HCT116 (cell line): ENCODE measurements around the gene S100A3. TPM values are rescaled to one million over a fixed set of nuclear protein-coding genes. Genes with fewer than 3 reads are reported as not detected.

ENCODE experiments used
- ATAC-seq: fragments of 200-7000 bp; cut with Tn5 transposase; 2 replicates; pipeline ENCODE4 v1.9.1; 2020; ENCODE audit warnings: mild to moderate bottlenecking, moderate library complexity
- BruUV-seq: library from RNA; stranded (reverse); fragments of 400-500 nt; replicated peaks from 2 replicates; lab custom pipeline; 2021; lab: Mats Ljungman, UMichigan
- CTCF ChIA-PET: fragments of 300-600 bp; sonication (Branson Sonifier 250); formaldehyde crosslinking; loops from one replicate; lab custom pipeline; 2021; ENCODE audit warnings: antibody characterized with exemption; lab: Charles Lee
- POLR2A ChIA-PET: fragments of 300-600, 350-600 bp; sonication (Branson Sonifier 250); formaldehyde crosslinking; loops from one replicate; lab custom pipeline; 2021; ENCODE audit warnings: antibody characterized with exemption; lab: Charles Lee
- RAD21 ChIA-PET, 2 experiments: fragments of 300-600 bp; sonication (Branson Sonifier 250); formaldehyde crosslinking; loops; one replicate each; lab custom pipeline; 2023; ENCODE audit warnings: low total read pairs in 2 of 2; ENCODE audit not compliant: uncharacterized antibody in 2 of 2, unreplicated experiment in 2 of 2, low non-redundant PET in 1 of 2; lab: Charles Lee
- DNase-seq: peaks from one replicate; pipeline ENCODE4 v3.0.0-alpha.2; 2010; ENCODE audit warnings: low read depth, low spot score
- H2AFZ ChIP-seq: fragments of 200-600 bp; shearing (Covaris generic), sonication (generic); 2 replicates; pipeline ENCODE4 v1.6.1; 2017; ENCODE audit warnings: low read depth, mixed run types, mixed read lengths, antibody characterized with exemption, low read length; ENCODE audit not compliant: poor library complexity, severe bottlenecking
- H3K27ac ChIP-seq: 2 replicates; pipeline ENCODE4 v1.5.1; 2012; ENCODE audit warnings: low read depth, low read length
- H3K27me3 ChIP-seq: fragments of 200-600 bp; sonication (generic); 2 replicates; pipeline ENCODE4 v1.6.1; 2016; ENCODE audit warnings: mixed run types, low read length, mixed read lengths; ENCODE audit not compliant: insufficient read depth
- H3K36me3 ChIP-seq, 2 experiments: fragments of 200-500 bp in 1 of 2; fragments of 200-600 bp in 1 of 2; sonication (Bioruptor generic) in 1 of 2; sonication (generic) in 1 of 2; 2 replicates each; pipeline versions ENCODE4 v1.5.1 to v1.6.1; 2014 to 2016; ENCODE audit warnings: low read length in 2 of 2, inconsistent platforms in 1 of 2, mixed read lengths in 1 of 2, mixed run types in 1 of 2; ENCODE audit not compliant: insufficient read depth in 2 of 2, control insufficient read depth in 1 of 2
- H3K4me1 ChIP-seq, 2 experiments: fragments of 200-600 bp in 1 of 2; sonication (generic) in 1 of 2; 2 replicates each; pipeline versions ENCODE4 v1.5.1 to v1.6.1; 2012 to 2017; ENCODE audit warnings: low read length in 2 of 2, inconsistent platforms in 1 of 2, mild to moderate bottlenecking in 1 of 2, mixed read lengths in 1 of 2, mixed run types in 1 of 2, moderate library complexity in 1 of 2; ENCODE audit not compliant: insufficient read depth in 2 of 2, control insufficient read depth in 1 of 2
- H3K4me2 ChIP-seq: fragments of 200-600 bp; sonication (generic); 2 replicates; pipeline ENCODE4 v1.6.1; 2017; ENCODE audit warnings: mixed run types, low read length, mixed read lengths
- H3K4me3 ChIP-seq, 2 experiments: fragments of 200-600 bp in 1 of 2; sonication (generic) in 1 of 2; replicated peaks in 1 of 2; 2 replicates each; pipeline ENCODE4 v1.5.1; 2011 to 2016; ENCODE audit warnings: low read length in 2 of 2, control low read depth in 1 of 2, low read depth in 1 of 2, mild to moderate bottlenecking in 1 of 2, mixed read lengths in 1 of 2, mixed run types in 1 of 2
- H3K79me2 ChIP-seq: fragments of 200-600 bp; sonication (generic); 2 replicates; pipeline ENCODE4 v1.6.1; 2017; ENCODE audit warnings: mild to moderate bottlenecking, mixed run types, low read length, moderate library complexity, mixed read lengths; ENCODE audit not compliant: insufficient read depth
- H3K9ac ChIP-seq: fragments of 200-600 bp; sonication (generic); 2 replicates; pipeline ENCODE4 v1.6.1; 2016; ENCODE audit warnings: low read length, mixed read lengths
- H3K9me2 ChIP-seq: fragments of 200-600 bp; sonication (generic), shearing (Covaris generic); 2 replicates; pipeline ENCODE4 v1.6.1; 2017; ENCODE audit warnings: mixed run types, mild to moderate bottlenecking, moderate library complexity; ENCODE audit not compliant: insufficient read depth
- H3K9me3 ChIP-seq, 2 experiments: fragments of 200-500 bp in 1 of 2; fragments of 200-600 bp in 1 of 2; sonication (Bioruptor generic) in 1 of 2; sonication (generic) in 1 of 2; 2 replicates each; pipeline ENCODE4 v1.6.1; 2014 to 2017; ENCODE audit warnings: low read length in 2 of 2, mixed read lengths in 2 of 2, inconsistent platforms in 1 of 2, low read depth in 1 of 2, mild to moderate bottlenecking in 1 of 2, mixed run types in 1 of 2, moderate library complexity in 1 of 2; ENCODE audit not compliant: control insufficient read depth in 1 of 2, insufficient read depth in 1 of 2
- H4K20me1 ChIP-seq: fragments of 200-600 bp; sonication (generic), shearing (Covaris generic); 2 replicates; pipeline ENCODE4 v1.6.1; 2017; ENCODE audit warnings: mixed run types, mild to moderate bottlenecking, moderate library complexity; ENCODE audit not compliant: insufficient read depth
- EGR1 ChIP-seq: IDR thresholded peaks from 2 replicates; pipeline ENCODE4 v1.6.1; 2012; ENCODE audit warnings: low read depth
- ELF1 ChIP-seq: IDR thresholded peaks from 2 replicates; pipeline ENCODE4 v1.6.1; 2012; ENCODE audit warnings: low read depth, borderline replicate concordance
- EZH2phosphoT487 ChIP-seq: fragments of 200-600 bp; IDR thresholded peaks from 2 replicates; pipeline ENCODE4 v1.6.1; 2018; ENCODE audit warnings: antibody characterized with exemption, borderline replicate concordance
- FOSL1 ChIP-seq: IDR thresholded peaks from 2 replicates; pipeline ENCODE4 v1.6.1; 2012; ENCODE audit warnings: low read depth
- JUND ChIP-seq: IDR thresholded peaks from 2 replicates; pipeline ENCODE4 v1.6.1; 2012
- POLR2A ChIP-seq: IDR thresholded peaks from 2 replicates; pipeline ENCODE4 v1.7.0; 2011; ENCODE audit warnings: borderline replicate concordance; ENCODE audit not compliant: insufficient read depth, insufficient read length; ENCODE audit errors: extremely low read depth
- SIN3A ChIP-seq: IDR thresholded peaks from 2 replicates; pipeline ENCODE4 v1.6.1; 2012; ENCODE audit warnings: low read depth
- SRF ChIP-seq: IDR thresholded peaks from 2 replicates; pipeline ENCODE4 v1.6.1; 2012; ENCODE audit warnings: low read depth
- TCF7L2 ChIP-seq: IDR thresholded peaks from 2 replicates; pipeline ENCODE4 v1.7.0; 2011; ENCODE audit warnings: borderline replicate concordance, inconsistent platforms; ENCODE audit not compliant: insufficient read depth, insufficient read length; ENCODE audit errors: extremely low read depth
- ZNF274 ChIP-seq: fragments of 200-500 bp; sonication (Bioruptor generic); IDR thresholded peaks from 2 replicates; pipeline ENCODE4 v1.6.1; 2014; ENCODE audit warnings: mild to moderate bottlenecking, low read depth, low read length, inconsistent platforms
- intact Hi-C: fragments of 100-400 bp; cut with micrococcal nuclease; formaldehyde crosslinking; loops from 2 replicates; pipeline ENCODE4 v1.10.0; 2022
- total RNA-seq: library from RNA; stranded (reverse); gene quantifications from one replicate; pipeline ENCODE4 v1.2.1, GENCODE V29; 2021; ENCODE audit not compliant: unreplicated experiment
- TF ChIP-seq, protein P1 (sequence below): IDR thresholded peaks from 2 replicates; pipeline ENCODE4 v1.6.1; 2012

Gene S100A3
- total RNA-seq, 1 experiment from 2014 or later = 4.2 TPM

DNA sequence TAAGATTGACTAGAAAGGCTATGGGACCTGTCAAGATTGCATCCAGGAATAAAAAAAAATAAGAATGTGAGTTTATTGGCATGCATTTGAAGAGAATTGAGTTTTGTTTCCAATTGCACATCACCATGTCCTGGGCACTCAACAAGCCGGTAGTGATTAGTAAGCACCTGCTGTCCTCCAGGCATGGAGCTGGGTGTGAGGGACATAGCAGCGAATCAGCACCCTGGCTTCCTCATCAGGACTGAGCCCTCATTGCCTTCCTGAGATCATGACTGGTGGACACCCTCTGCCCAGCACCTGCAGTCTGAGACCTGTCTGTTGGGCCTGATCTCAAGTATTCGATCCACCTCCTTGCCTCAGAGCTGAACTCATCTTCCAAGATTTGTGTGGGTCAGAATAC lies 40.0 kb downstream of the S100A3 start:
- Histone ChIP-seq H3K9ac (no peak overlapping the region), H3K9me3 (no peaks in the 10 kb centered on the region)
- no peak for TF ChIP-seq TCF7L2
- TF ChIP-seq ELF1 = no peak
- no peak for TF ChIP-seq SIN3A
- TF ChIP-seq FOSL1 = no peak
- TF ChIP-seq, all 23 proteins: peak for 0
- Histone ChIP-seq H3K79me2 (no peaks in the 10 kb centered on the region), H3K4me3 (no peak overlapping the region), H3K36me3 (no peaks in the 10 kb centered on the region), H3K4me1 (peaks cover 23 to 77% of the 10 kb centered on the region in 2 experiments), H2AFZ (no peak overlapping the region), H3K27me3 (no peaks in the 10 kb centered on the region), H3K27ac (no peak overlapping the region), H4K20me1 (no peaks in the 10 kb centered on the region), H3K4me2 (no peak overlapping the region), H3K9me2 (no peaks in the 10 kb centered on the region)
- ChIA-PET CTCF (interaction anchor here (1.2 to 1.5 kb wide), 2 partner anchors 57 to 63 kb away, joined by 3 to 5 read pairs; no protein-coding TSS in a partner anchor), POLR2A (no interaction called here), RAD21 (no interaction called here)
- no peak for DNase-seq
- intact Hi-C loops = loop anchor here (1.0 to 5.0 kb wide), 2 partner anchors 240 to 478 kb away; partner anchors contain the start of gene RAB13
- no peak for ATAC-seq
- no TSS peak for BruUV-seq

DNA sequence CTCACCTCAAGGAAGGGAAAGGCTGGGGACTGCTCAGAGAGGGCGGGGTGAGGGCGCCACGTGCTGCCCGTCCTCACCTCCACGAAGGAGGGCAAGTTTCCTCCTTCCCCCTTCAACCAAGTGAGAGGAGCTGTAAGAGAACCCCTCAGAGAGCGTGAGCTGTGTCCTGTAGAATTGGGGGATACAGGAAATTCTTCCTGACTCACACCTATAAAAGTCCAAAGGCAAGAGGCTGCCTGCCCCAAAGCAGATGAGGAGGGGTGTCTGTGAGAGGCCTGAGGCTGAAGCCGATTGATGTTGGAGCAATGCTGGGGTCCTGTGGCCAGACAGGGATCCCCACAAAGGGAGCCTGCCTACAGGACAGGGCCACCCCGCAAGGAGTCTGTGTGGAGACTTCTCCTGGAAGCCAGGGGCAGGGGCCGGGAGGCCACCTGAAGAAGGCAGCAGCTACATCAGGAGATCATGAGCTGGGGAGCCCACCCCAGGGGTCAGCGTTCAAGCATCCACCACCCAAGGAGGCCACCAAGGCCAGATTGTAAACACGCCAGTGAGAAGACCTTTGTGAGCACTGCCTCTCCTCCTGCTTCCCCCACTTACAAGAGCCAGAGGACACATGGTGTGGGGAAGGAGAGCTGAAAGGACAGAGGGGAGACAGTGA lies 41.0 kb downstream of the S100A3 start:
- peaks cover 23 to 69% of the 10 kb centered on the region in 2 experiments for H3K4me1 ChIP-seq
- ATAC-seq (no peak), DNase-seq (no peak)
- no peaks in the 10 kb centered on the region for H3K36me3 ChIP-seq
- no peak overlapping the region for H2AFZ ChIP-seq
- ChIA-PET CTCF (interaction anchor here (0.8 to 1.8 kb wide), 5 partner anchors 8 to 155 kb away, joined by 3 to 5 read pairs (median 4); partner anchors contain the start of gene S100A13), POLR2A (interaction anchor here (1.0 to 1.4 kb wide), 2 partner anchors 28 to 220 kb away, joined by 3 read pairs; partner anchors contain the start of genes INTS3 and S100A6), RAD21 (no interaction called here)
- no peaks in the 10 kb centered on the region for H4K20me1 ChIP-seq
- H3K4me3 ChIP-seq = no peak overlapping the region
- no TSS peak for BruUV-seq
- intact Hi-C loops = loop anchor here (5.0 kb wide), 1 partner anchor 479 kb away; the partner anchor contains the start of gene RAB13
- H3K9me2 ChIP-seq = no peaks in the 10 kb centered on the region
- H3K79me2 ChIP-seq = no peaks in the 10 kb centered on the region
- no peak overlapping the region for H3K27ac ChIP-seq
- no peaks in the 10 kb centered on the region for H3K9me3 ChIP-seq
- H3K27me3 ChIP-seq = no peaks in the 10 kb centered on the region
- no peak for TF ChIP-seq EZH2phosphoT487
- no peak for TF ChIP-seq ZNF274
- no peak for TF ChIP-seq EGR1
- TF ChIP-seq JUND = no peak
- no peak for TF ChIP-seq SRF
- no peak for TF ChIP-seq SIN3A
- TF ChIP-seq, protein P1, sequence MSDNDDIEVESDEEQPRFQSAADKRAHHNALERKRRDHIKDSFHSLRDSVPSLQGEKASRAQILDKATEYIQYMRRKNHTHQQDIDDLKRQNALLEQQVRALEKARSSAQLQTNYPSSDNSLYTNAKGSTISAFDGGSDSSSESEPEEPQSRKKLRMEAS = no peak
- TF ChIP-seq FOSL1 = no peak
- TF ChIP-seq POLR2A = no peak
- peak overlapping the region; percentile 47; the same call in 1 of the 2 replicates for H3K9ac ChIP-seq
- H3K4me2 ChIP-seq = peak overlapping the region; percentile 65
